Measurements from ENCODE around the gene HENMT1.

DNA sequence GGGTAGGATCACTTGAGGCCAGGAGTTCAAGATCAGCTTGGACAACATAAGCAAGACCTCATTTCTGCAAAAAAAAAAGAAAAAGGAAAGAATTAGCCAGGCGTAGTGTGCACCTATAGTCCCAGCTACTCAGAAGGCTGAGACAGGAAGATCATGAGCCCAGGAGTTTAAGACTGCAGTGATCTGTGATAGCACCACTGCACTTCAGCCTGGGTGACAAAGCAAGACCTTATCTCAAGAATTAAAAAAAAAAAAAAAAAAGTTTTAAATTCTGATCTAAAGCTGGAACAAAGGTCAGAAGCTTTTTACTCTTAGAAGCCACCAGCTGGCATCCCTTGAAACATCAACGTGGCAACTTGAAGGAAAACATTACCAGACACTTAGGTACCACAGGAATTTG lies 45.3 kb downstream of the HENMT1 start:
- TF ChIP-seq, protein P1, sequence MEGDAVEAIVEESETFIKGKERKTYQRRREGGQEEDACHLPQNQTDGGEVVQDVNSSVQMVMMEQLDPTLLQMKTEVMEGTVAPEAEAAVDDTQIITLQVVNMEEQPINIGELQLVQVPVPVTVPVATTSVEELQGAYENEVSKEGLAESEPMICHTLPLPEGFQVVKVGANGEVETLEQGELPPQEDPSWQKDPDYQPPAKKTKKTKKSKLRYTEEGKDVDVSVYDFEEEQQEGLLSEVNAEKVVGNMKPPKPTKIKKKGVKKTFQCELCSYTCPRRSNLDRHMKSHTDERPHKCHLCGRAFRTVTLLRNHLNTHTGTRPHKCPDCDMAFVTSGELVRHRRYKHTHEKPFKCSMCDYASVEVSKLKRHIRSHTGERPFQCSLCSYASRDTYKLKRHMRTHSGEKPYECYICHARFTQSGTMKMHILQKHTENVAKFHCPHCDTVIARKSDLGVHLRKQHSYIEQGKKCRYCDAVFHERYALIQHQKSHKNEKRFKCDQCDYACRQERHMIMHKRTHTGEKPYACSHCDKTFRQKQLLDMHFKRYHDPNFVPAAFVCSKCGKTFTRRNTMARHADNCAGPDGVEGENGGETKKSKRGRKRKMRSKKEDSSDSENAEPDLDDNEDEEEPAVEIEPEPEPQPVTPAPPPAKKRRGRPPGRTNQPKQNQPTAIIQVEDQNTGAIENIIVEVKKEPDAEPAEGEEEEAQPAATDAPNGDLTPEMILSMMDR (IDR thresholded peaks at IDR 0.05) = no peak
- TF ChIP-seq EZH2phosphoT487 (IDR thresholded peaks at IDR 0.05) = no peak
- TF ChIP-seq EZH2 (IDR thresholded peaks at IDR 0.05) = no peak

All from neural progenitor cell (in vitro differentiated cells).